Right lobe of liver (tissue), 4 donors: ENCODE measurements around the gene AOAH.
"Not testable (repeated sequence)": the region's sequence is repeated elsewhere in the genome, so short reads cannot be mapped to it uniquely, and the experiment has no call there.

Experiments used
- POLR2A ChIP-seq: fragments of 450-650 bp; IDR thresholded peaks from one replicate; pipeline ENCODE4 v1.6.1; 2017; ENCODE audit warnings: antibody characterized with exemption, mild to moderate bottlenecking
- TF ChIP-seq, protein P1 (sequence below), 4 donors: fragments of 200-600 bp in 3 of 4; fragments of 450-650 bp in 1 of 4; IDR thresholded peaks; one replicate each; pipeline versions ENCODE4 v1.5.1 to v1.8.0; 2016 to 2022; ENCODE audit warnings: antibody characterized with exemption in 4 of 4, mild to moderate bottlenecking in 2 of 4
- donor health status: DM: no; HTN: no; CAD: no.
- donor health status: DM: no; HTN: no; CAD: no.
- donor health status: DM: no; HTN: yes; CAD: no.

DNA sequence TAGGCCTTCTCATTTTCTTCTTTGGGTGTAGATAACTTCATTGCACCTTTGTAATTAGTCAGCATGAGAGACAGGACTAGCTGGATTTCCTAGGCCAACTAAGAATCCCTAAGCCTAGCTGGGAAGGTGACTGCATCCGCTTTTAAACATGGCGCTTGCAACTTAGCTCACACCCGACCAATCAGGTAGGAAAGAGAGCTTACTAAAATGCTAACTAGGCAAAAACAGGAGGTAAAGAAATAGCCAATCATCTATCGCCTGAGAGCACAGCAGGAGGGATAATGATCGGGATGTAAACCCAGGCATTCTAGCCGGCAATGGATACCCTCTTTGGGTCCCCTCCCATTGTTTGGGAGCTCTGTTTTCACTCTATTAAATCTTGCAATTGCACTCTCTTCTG, 75.0 kb downstream of the AOAH start:
- TF ChIP-seq, protein P1, sequence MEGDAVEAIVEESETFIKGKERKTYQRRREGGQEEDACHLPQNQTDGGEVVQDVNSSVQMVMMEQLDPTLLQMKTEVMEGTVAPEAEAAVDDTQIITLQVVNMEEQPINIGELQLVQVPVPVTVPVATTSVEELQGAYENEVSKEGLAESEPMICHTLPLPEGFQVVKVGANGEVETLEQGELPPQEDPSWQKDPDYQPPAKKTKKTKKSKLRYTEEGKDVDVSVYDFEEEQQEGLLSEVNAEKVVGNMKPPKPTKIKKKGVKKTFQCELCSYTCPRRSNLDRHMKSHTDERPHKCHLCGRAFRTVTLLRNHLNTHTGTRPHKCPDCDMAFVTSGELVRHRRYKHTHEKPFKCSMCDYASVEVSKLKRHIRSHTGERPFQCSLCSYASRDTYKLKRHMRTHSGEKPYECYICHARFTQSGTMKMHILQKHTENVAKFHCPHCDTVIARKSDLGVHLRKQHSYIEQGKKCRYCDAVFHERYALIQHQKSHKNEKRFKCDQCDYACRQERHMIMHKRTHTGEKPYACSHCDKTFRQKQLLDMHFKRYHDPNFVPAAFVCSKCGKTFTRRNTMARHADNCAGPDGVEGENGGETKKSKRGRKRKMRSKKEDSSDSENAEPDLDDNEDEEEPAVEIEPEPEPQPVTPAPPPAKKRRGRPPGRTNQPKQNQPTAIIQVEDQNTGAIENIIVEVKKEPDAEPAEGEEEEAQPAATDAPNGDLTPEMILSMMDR (IDR thresholded peaks at IDR 0.05): not testable (repeated sequence)
- TF ChIP-seq POLR2A: not testable (repeated sequence)
